ENCODE data around the gene FRMD3.

The FRMD3 gene

DNA sequence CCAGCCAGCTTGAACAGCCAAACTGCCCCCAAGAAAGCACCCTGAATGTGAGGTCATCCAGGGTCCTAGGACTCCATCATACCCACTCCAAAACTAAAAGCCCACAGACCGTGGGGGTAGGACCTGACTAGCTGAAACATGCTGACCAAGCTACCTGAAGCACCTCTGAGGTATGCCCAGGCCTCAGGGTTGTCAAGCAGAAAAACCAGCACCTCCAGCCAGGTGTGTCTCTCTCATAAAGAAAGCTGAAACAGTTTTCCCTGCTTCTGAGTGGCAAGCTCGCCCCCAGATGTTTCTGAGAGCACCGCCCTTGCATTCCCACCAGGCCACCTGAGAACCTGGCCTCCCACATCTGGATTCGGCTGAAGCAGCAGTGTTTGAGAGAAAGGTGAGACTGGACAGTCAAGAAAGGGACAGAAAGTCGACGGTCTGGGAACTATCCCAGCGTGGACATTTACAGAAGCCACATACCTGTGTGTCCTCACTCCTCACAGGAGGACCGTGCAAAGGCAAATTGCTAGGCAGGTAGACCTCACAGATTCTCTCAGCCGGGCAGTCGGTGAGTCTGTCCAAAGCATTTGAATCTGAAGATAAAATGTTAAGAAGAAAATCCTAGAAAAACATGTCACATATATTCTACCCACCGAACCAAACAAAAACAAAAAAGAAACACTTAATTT lies 319.6 kb downstream of the FRMD3 start:
- DNase-seq (ENCODE audit: low read depth): peak; percentile 41
- TF ChIP-seq, protein P1, sequence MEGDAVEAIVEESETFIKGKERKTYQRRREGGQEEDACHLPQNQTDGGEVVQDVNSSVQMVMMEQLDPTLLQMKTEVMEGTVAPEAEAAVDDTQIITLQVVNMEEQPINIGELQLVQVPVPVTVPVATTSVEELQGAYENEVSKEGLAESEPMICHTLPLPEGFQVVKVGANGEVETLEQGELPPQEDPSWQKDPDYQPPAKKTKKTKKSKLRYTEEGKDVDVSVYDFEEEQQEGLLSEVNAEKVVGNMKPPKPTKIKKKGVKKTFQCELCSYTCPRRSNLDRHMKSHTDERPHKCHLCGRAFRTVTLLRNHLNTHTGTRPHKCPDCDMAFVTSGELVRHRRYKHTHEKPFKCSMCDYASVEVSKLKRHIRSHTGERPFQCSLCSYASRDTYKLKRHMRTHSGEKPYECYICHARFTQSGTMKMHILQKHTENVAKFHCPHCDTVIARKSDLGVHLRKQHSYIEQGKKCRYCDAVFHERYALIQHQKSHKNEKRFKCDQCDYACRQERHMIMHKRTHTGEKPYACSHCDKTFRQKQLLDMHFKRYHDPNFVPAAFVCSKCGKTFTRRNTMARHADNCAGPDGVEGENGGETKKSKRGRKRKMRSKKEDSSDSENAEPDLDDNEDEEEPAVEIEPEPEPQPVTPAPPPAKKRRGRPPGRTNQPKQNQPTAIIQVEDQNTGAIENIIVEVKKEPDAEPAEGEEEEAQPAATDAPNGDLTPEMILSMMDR (IDR thresholded peaks at IDR 0.05; ENCODE audit: insufficient read depth, low read depth, low read length, missing control alignments): no peak
- H3K4me3 ChIP-seq (ENCODE audit: low read length): no peak overlapping the region

- no peak for DNase-seq (ENCODE audit: low read depth)
- no peak overlapping the region for H3K4me3 ChIP-seq (ENCODE audit: low read length)
- TF ChIP-seq, protein P1 (IDR thresholded peaks at IDR 0.05; ENCODE audit: insufficient read depth, low read depth, low read length, missing control alignments): no peak
These were observed 328.9 kb downstream of the FRMD3 start for GRCh38 chr9:83209188-83209731.

- TF ChIP-seq, protein P1 (IDR thresholded peaks at IDR 0.05; ENCODE audit: insufficient read depth, low read depth, low read length, missing control alignments): no peak
- no peak for DNase-seq (ENCODE audit: low read depth)
- no peak overlapping the region for H3K4me3 ChIP-seq (ENCODE audit: low read length)
These were observed 329.9 kb downstream of the FRMD3 start for GRCh38 chr9:83208065-83208850.

GRCh38 chr9:83204047-83204446 lies 334.2 kb downstream of the FRMD3 start:
- no peak overlapping the region for H3K4me3 ChIP-seq (ENCODE audit: low read length)
- TF ChIP-seq, protein P1 (IDR thresholded peaks at IDR 0.05; ENCODE audit: insufficient read depth, low read depth, low read length, missing control alignments): no peak
- DNase-seq (ENCODE audit: low read depth): no peak

DNA sequence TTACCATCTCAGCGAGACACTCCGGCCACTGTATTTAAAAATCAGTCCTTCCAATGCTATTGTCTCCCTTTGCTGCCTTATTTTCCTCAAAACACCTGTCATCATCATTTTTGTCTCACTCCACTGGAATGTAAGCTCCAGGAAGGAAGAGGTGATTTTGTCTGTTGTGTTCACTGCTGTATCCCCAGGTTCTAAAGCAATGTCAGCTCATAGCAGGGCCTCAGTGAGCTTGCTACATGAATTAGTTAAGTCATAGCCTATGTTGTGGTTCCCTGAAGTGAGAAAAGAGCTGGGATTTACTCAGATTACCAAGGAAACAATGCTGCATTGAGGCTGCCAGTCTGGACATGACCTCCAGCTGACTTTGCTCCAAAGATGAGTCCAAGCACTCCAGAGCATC lies 337.7 kb downstream of the FRMD3 start:
- TF ChIP-seq, protein P1 (IDR thresholded peaks at IDR 0.05; ENCODE audit: insufficient read depth, low read depth, low read length, missing control alignments): no peak
- DNase-seq (ENCODE audit: low read depth): no peak
- H3K4me3 ChIP-seq (ENCODE audit: low read length): no peak overlapping the region

DNA sequence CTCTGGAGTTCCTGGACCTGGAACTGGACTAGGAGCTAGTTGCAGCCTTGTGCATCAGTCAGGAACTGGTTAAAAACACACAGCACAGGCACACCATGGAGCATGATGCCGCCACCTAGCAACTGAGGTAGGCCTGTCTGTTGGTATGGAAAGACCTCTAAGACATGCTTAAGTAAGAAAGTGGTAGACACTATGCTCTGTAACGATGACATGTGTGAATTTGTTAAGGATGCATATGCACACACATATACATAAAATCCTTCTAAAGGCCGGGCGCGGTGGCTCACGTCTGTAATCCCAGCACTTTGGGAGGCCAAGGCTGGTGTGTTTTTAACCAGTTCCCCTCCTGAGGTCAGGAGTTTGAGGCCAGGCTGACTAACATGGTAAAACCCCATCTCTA lies 338.4 kb downstream of the FRMD3 start:
- TF ChIP-seq, protein P1 (IDR thresholded peaks at IDR 0.05; ENCODE audit: insufficient read depth, low read depth, low read length, missing control alignments): no peak
- no peak for DNase-seq (ENCODE audit: low read depth)
- no peak overlapping the region for H3K4me3 ChIP-seq (ENCODE audit: low read length)

Measured in epithelial cell of esophagus (primary cell).